ENCODE measurements around the gene TMEM212.
A peak's percentile ranks its signal among the peaks of the same experiment; 100 is the strongest.
"Not testable (repeated sequence)": the region's sequence is repeated elsewhere in the genome, so short reads cannot be mapped to it uniquely, and the experiment has no call there.

TMEM212 gene

DNA sequence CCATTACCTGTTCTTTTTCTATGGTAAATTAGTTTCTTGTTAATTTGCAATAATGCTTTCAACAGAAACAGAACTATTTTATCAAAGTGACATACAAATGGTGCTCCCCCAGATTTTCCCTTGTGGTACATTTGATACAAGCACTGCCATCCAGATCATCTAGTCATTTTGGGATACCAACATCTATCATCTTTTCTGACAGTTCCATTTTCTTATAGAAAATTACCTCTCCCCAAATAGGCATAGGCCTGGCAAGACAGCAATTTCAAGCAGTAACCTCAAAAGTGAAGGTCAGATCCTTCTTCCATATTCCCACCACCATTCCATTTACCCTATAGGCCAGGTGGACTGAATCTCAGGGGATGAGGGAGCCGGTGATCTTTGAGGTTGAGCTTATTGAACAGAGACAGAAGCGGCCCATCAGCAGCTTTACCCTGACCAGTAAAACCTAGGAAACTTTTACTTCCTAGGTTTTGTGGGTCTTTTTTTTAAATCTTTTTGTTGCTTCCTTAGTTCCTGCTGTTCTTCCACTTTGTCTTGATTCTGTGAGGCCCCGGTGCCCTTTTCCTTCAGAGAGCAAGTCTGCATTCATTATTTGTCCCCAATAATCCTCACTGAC is 29.8 kb upstream of the TMEM212 start:
- no peak for DNase-seq

DNA sequence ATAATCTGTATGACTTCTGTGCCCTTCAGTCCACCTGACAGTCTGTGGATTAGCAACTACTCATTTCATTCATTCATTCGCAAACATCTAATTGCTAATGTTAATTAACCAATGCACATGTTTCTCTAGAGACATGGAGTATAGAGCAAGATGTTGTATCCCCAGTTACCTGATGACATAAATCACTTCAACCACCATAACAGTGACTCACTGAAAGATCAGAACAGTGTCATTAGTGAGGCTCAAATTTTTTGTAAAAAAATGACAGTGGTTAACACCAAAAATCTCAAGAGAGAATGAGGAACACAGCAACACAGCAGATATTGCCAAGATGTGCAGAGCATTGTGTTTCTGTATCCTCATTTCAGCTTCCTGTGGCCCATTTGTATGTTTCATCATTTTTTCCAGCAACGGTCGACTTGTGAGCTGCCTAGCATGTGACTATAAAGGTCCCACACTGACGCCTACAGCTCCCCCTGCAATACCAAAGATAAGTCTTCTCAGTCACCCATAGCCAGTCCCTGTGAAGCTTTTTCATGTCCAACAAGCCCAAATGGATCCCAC is 29.2 kb upstream of the TMEM212 start:
- DNase-seq = no peak

DNA sequence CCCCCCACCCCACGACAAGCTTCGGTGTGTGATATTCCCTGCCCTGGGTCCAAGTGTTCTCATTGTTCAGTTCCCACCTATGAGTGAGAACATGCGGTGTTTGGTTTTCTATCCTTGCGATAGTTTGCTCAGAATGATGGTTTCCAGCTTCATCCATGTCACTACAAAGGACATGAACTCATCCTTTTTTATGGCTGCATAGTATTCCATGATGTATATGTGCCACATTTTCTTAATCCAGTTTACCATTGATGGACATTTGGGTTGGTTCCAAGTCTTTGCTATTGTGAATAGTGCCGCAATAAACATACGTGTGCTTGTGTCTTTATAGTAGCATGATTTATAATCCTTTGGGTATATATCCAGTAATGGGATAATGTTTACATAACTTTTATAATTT is 28.5 kb upstream of the TMEM212 start:
- DNase-seq = not testable (repeated sequence)

DNA sequence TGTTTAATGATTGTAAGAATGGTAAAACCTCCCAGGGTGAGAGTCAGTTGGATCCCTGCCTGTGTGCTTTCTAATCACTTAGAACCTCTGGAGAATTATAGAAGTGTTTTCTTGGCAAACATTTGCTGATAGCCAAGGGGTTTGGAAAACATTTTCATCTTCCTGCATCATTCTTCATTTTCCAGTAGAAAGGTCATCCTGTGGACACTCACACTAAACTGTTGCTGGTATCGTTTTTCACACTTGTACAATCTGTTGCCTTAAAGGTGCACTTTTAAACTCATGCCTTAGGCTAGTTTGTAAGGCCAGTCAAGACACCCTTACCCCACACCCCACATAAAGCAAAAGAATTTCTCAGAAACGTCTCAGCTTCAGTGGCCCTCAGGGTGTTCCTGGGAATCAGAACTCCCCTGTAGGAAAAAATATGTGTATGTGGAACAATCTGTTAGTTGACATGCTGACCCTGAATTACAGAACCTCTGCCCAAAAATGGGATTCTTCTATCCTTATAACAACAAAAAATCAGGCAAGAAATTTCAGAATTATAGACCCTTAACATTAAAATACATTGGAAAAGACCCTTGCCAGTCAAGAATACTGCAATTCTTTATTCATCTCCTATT is 27.1 kb upstream of the TMEM212 start:
- no peak for DNase-seq

DNA sequence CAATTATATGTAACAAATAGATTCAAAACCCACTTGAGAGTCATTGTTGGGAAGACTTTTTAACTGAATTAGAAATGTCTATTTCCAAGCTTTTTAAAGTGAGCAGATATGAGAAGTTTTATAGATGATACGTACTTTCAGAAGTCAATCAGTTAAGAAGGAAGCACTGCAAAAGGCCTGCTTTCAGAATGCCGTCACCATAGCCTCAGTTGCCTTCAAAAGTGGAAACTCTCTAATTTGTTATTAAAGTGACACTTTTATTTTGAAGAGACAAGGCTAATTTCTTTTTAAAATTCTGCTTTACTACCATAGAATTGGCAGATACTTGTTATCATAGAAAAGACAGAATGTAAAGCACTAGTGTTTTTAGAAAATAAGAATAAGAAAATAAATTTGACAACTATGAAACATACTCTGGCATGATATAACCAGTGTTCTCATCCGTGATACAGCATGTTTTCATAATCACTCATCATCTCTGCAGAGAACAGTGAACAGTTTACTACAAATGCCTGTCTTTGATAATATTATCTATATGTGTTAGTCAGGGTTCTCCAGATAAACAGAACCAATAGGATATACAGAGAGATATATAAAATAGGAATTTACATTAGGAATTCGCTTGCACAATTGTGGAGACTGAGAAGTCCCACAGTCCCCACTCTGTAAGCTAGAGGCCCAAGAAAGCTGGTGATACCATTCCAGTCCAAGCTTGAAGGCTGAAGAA is 25.9 kb upstream of the TMEM212 start:
- no peak for DNase-seq

DNA sequence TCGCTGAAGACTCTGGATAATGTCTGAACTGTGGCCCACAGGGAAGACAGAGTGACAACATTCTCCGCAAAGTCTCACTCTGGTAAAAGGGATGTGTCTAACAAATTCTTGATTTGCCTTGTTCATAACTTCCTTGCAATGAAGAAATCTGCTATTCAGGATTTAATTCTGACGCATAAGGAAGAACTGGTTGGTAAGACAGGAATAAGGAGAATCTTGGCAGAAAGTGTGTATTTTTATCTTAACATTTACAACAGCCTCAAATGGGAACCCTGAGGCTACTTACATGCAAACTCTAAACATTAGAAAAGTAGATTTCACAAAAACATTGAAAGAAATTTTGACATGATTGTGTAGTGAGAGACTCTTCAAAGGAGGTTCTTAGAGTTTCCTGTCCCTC is 22.1 kb upstream of the TMEM212 start:
- DNase-seq = no peak

DNA sequence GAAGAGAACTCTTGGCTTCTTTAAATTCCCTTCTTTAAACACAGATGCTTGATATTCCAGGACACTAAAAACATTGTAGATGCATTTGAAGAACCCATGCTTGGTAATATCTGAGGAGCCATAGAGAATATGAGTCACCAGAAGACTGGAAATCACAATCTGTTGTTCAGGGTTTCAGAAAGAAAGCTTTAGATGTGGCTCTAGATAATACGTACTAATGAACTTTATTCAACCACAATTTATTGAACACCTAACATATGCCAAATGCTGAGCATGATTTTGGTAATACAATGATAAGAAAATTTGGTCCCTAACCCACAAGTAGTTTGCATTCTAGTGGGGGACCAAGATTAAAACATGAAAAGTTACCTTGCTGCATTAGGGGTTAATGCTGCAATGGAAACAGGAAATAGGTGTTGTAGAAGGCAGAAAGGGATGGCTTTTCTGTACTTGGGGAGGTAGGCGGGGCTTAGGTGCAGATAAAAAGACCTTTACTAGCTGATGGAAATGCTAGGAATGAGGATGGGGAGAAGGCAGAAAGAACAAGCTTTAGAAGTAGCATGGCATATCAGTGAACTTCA is 21.3 kb upstream of the TMEM212 start:
- no peak for DNase-seq

DNA sequence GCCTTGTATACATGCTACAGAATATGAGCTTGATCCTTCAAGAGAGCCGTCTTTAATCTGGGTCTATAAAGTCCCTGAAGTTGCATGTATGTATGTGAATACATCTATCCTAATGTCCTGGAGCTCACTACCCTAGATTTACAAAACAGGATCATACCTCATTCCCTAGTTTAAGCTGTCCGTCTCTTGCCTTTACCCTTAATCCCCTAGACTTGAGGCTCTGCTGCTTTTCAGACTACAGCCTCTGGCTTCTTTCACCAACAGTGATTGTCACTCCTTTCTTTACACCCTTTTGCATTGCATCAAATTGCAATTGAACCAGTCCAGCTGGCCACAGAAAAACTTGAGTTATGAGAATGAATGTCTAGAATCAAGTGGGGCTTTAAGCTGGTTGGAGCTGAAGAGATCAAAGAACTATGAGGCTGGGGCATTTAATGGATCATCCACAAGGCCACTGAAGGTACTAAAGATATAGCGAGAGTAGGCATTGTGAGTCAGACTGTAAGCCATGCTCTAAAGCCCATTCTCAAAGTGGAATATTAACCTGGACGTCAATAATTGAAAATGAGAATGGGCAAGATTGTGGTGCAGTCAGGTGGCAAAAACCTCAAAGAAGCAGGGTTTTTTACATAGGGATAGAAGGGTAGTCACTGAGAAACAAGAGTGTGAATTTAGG is 20.6 kb upstream of the TMEM212 start:
- DNase-seq = no peak

DNA sequence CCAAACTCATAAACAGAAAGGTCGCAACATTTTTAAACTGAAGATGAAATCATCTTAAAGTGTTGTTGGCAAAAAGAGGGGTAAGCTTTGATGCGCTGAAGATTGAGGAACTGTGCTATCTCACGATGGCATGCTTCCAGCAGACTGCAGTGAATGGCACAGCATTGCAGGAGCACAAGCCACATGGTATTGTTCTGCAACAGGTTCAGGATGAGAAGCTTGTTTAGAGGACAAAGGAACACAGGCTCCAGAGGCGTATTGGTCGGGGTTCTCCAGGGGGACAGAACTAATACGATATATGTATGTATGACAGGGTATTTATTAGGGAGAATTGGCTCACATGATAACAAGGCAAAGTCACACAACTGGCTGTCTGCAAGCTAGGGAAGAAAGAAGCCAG is 19.0 kb upstream of the TMEM212 start:
- DNase-seq = no peak

DNA sequence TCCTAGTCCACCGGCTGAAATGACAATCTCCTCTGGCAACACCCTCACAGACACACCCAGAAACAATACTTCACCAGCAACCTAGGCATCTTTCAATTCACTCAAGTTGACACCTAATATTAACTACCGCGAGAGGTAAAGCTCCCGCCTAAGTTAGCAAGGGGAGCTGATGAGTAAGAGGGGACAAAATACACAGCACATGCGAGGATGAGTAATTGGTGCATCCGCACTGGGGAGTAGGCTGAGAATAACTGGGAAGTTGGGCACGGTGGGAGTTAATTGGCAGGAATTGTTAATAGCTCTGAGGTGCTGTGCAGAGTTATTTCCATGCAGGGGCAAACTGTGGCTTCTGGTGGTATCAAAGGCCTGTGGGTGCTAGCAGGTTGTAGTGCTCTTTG is 18.3 kb upstream of the TMEM212 start:
- no peak for DNase-seq

DNA sequence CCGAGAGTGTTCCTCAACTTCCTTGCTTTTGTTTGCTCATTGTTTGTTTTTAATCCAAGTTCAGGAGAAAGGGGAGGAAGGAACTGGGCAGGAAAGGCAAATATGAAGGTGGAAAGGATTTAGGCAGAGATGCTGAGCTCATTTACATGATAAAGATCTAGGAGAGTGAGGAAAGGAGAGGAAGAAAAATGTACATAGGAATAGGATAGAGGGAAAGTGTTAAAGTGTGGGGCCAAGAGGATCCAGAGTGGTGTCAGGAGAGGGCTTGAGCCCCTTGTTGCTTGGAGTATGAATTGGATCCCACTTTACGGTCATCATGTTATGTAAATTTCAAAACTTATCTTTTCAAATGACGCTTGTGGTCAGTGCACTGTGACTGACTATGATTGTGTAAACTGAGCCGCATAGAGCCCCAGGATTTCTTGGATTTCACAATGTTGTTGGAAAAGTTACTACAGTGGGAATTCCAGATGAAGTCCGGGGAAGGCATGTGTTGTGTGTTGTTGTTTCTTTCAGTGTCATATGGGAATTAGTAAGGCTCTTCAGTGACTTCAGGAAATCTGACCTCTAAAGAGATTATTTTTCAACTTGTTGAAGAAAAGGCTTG is 17.8 kb upstream of the TMEM212 start:
- no peak for DNase-seq

DNA sequence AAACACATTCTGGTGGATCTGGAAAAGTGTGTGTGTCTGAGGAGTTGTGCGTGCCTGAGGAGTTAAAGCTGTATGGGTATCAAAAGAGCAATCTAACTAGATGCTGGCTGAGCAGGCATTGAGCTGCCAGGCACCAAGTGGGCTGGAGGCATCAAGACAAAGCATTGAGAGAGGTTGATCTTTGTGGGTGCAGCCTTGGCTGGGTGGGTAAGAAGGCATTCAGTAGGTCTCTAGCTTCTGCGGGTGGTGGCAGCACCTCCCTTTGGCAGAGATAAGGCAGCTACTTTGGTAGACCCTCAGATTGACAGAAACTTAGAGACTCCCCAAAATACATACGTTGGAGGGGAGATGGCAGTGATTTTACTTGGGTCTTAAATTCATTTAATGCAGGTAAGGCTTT is 15.8 kb upstream of the TMEM212 start:
- DNase-seq = no peak

DNA sequence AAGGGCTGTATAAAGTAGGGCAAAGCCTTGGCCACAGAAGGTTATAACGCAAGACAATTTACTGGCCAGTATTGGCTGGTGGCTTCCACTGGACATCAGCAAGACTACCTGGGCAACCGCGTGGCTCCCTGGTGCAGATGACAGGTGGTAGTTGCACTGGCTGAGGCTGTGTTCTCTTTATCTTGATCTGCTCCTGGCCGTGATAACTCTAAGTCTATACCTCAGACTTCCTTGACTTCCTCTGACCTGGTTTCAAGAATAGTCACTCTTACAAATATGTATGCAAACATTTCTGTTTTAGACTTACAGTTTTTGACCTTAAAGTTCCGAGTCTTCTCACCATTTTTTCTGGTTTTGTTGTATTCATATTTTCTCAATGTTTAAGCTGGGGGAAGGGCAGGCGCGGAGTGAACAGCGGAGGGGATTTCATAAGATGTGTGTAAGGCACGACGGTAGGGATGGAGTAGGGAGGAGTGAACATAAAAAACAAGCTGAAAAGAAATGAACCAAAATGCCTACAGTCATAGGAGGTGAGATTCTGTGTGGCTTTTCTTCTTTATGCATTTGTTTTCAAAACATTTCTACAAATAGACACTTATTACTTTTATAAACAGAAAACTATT is 15.2 kb upstream of the TMEM212 start:
- no peak for DNase-seq

DNA sequence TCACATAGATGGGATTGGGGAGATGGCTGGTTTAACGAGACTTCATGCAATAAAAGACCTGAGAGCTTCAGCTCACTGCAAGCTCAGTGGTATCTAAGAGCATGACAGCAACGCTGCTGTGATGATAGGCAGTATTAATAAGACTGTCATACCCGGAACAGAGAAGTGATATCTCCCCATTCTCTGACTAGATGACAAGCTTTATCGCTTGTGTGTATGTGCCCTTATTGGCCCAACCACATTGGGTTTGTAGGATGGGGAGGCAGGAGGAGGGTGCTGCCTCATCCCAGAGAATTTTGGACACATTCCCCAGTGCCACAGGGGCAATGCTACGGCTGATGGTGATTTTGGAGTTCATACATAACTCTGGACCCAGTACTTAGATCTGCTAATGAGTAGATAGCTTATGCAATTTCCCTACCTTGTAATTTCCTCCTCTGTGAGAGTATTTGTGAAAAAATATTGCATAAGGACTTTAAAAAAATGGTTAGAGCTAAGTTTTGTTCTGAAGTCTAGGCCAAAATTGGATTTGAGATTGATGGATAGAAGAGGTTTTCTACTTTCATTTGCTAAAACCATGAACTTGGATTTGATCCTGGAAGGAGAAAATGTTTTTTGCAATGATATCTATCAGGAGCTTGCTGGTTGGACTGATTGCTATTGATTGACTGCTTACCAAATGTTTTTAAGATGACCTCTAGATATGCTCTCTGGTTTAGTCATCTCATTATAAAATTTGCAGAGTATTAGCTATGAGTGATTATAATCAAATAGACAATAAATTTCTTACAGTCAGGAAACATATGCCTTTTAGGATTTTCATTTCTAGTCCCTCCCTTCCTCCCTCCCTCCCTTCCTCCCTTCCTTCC is 14.0 kb upstream of the TMEM212 start:
- no peak for DNase-seq

DNA sequence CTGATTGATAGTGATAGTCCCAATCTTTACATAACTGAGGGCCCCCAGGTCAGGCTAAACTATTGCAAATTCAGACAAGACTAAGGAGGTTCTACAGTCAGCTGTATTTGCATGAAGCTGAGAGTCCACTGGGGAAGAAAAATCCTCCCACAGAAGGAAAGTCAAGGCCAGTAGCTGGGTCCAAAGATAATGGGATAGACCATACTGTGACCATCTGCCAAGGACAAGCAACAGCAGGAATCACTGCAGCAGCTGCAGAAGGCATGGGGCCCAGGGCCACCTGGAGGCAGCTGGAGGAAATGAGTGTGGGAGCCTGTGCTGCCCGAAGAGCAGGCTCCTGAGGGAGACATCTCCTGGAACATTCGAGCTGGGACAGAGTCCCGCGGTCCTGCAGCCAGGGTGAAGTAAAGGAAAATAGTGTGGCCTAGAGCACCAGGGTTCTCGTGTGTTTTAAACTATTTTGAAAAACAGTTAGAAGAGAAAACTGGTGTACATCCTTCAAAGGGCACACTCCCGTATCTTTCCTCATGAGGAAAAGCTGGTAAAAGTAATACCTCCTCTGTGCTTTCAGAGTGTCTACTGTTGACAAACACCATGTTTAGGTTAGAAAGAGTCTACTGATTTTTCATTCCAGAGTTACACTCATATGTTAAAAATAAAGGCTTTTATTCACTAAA is 13.2 kb upstream of the TMEM212 start:
- DNase-seq = peak; percentile 32

DNA sequence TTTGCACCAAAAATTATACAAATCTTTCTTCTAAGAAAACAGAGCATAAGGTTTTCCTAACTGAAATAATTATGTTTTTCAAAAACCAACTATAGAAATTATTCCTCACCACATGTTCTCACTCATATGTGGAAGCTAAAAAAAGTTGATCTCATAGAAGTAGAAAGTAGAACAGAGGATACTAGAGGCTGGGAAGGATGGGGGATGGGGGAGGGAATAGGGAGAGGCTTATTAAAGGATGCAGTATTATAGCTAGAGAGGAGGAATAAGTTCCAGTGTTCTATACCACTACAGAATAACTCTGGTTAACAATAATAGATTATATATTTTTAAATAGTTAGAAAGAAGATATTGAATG is 12.7 kb upstream of the TMEM212 start:
- DNase-seq = no peak

DNA sequence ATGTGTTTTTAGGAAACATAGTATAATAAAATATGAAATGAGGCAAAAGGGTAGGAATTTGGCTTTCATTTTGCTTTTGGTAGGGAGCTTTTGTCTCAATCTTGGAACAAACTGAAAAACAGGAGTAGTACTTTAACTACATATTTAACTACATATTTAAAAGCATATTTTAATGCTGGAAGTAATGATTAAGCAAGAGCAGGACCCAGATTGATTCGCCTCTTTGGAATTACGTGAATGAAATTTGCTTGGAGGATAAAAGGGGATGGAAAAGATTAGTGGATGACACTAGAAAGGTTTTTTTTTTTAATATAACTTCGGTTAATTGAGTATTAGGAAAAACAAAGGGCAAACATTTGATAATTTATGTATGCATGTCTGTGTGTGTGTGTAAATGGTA is 11.2 kb upstream of the TMEM212 start:
- DNase-seq = no peak

DNA sequence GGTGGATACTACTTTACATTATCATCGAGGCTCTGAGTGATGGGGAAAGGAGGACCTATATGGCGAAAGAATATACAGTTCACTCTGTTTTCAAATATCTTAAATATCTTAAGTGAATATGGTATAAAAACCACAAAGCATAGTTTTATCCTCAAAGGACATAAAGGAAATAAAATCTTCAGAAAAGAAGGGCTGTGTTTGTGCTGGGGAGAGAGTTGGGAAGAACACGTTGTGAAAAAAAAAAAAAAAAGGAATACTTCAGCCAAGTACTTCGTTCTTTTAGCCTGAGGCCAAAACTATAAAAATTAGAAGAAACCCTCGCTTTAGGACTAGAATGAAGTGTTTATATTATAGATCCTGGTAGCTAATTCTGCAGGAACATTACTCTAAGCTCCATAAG is 10.2 kb upstream of the TMEM212 start:
- no peak for DNase-seq

DNA sequence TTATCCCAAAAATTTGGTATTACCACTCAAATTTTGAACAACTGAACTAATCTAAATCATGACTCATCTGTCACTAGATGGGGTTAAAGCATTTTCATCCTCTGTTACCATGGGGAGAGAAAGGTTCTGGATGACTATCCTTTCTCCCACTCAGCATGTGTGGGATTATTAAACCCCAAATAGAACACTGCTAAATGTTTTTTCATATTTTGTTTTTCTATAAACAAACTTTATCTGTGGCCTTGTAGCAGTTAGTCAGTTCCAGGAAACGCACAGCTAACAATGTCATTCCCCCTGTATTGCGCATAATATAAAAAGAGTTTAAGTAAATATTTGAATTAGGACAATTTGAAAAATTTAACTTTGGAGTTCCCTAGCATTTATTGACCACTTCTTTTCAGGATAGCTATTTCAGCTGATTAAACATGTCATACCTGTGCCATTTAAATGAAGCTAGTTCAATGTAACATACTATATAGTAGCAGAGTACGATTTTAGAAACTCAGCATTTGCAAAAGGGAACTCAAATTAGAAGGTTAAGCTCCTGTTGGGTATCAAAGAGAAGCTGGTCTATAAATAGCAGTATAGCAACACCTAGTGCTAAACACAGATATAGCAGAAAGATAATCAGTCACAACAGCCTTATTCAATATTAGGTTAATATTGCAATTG is 9.2 kb upstream of the TMEM212 start:
- peak; percentile 15 for DNase-seq

DNA sequence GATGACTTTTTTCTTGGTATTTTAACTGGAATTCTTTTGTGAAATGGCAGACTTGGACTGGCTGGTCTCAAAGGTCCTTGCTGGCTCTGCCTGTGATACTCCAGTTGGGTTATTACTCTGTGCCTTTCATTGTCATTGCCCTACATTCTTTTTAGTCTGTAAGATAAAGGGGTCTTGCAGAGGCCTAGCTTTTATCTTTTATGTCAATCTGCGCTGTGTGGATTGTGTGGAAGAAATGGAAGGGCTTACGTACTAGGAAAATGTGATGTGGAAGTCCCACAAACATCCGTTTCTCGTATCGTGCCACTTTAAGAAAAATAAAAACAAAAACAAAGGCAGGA is 8.7 kb upstream of the TMEM212 start:
- DNase-seq = no peak
